Keratinocyte (primary cell): ENCODE results near the gene SMCR8. TPM values are rescaled to one million over a fixed set of nuclear protein-coding genes. Genes with fewer than 3 reads are reported as not detected.

Source experiments
- DNase-seq: peaks from one replicate; pipeline ENCODE4 v3.0.0-alpha.2; 2011; ENCODE audit warnings: low read depth, missing footprints, low spot score
- FAIRE-seq: peaks from 2 replicates; lab custom pipeline; 2011; peaks lifted over from hg19 to GRCh38; lab: Jason Lieb, UNC
- H2AFZ ChIP-seq: 2 replicates; pipeline ENCODE4 v1.6.0; 2012; ENCODE audit warnings: low read length, control low read depth, inconsistent platforms; ENCODE audit not compliant: control insufficient read depth
- H3K27ac ChIP-seq: 2 replicates; pipeline ENCODE4 v1.5.1; 2011; ENCODE audit warnings: low read length; ENCODE audit not compliant: control insufficient read depth, insufficient read depth
- H3K27me3 ChIP-seq: 3 replicates; pipeline ENCODE4 v1.6.0; 2011; ENCODE audit warnings: low read length; ENCODE audit not compliant: control insufficient read depth, insufficient read depth; ENCODE audit errors: extremely low read depth
- H3K36me3 ChIP-seq, 2 experiments: 2 replicates in 1 of 2; 3 replicates in 1 of 2; pipeline ENCODE4 v1.5.1; 2011; ENCODE audit warnings: low read length in 2 of 2, mild to moderate bottlenecking in 1 of 2; ENCODE audit not compliant: control insufficient read depth in 2 of 2, insufficient read depth in 2 of 2; ENCODE audit errors: extremely low read depth in 1 of 2
- H3K4me1 ChIP-seq: 3 replicates; pipeline ENCODE4 v1.5.1; 2011; ENCODE audit warnings: low read length; ENCODE audit not compliant: control insufficient read depth, insufficient read depth; ENCODE audit errors: extremely low read depth
- H3K4me2 ChIP-seq: 3 replicates; pipeline ENCODE4 v1.6.0; 2011; ENCODE audit warnings: low read depth, low read length; ENCODE audit not compliant: control insufficient read depth, insufficient read depth; ENCODE audit errors: extremely low read depth
- H3K4me3 ChIP-seq, 3 experiments: fragments of 200-600 bp in 1 of 3; sonication (generic) in 1 of 3; 2 replicates in 2 of 3; 3 replicates in 1 of 3; pipeline ENCODE4 v1.5.1; 2011 to 2016; ENCODE audit warnings: low read length in 3 of 3, mild to moderate bottlenecking in 3 of 3, control low read depth in 2 of 3, inconsistent platforms in 1 of 3, low read depth in 1 of 3, mixed read lengths in 1 of 3, mixed run types in 1 of 3, moderate library complexity in 1 of 3; ENCODE audit not compliant: control insufficient read depth in 2 of 3, insufficient read depth in 2 of 3; ENCODE audit errors: extremely low read depth in 1 of 3
- H3K79me2 ChIP-seq: 2 replicates; pipeline ENCODE4 v1.6.0; 2012; ENCODE audit warnings: low read length; ENCODE audit not compliant: control insufficient read depth, insufficient read depth
- H3K9ac ChIP-seq: 3 replicates; pipeline ENCODE4 v1.6.0; 2011; ENCODE audit warnings: low read length; ENCODE audit not compliant: control insufficient read depth, insufficient read depth; ENCODE audit errors: extremely low read depth
- H3K9me1 ChIP-seq: 3 replicates; pipeline ENCODE4 v1.6.0; 2011; ENCODE audit warnings: low read length; ENCODE audit not compliant: control insufficient read depth, insufficient read depth; ENCODE audit errors: extremely low read depth
- H3K9me3 ChIP-seq: 2 replicates; pipeline ENCODE4 v1.5.1; 2012; ENCODE audit warnings: low read depth, low read length; ENCODE audit not compliant: control insufficient read depth
- H4K20me1 ChIP-seq: 3 replicates; pipeline ENCODE4 v1.6.0; 2011; ENCODE audit warnings: low read length; ENCODE audit not compliant: control insufficient read depth, insufficient read depth; ENCODE audit errors: extremely low read depth
- EZH2 ChIP-seq: IDR thresholded peaks from one replicate; pipeline ENCODE4 v1.6.1; 2012; ENCODE audit warnings: inconsistent platforms, mild to moderate bottlenecking, low read length, moderate library complexity
- dilution Hi-C: fragments of 300-500 bp; cut with MboI; formaldehyde crosslinking; loops from one replicate; pipeline ENCODE4 v1.7.0; 2020; ENCODE audit warnings: low sequenced_read_pairs; ENCODE audit not compliant: extremely low pct_ligation_motif_present
- polyA plus RNA-seq, 5 experiments: library from polyadenylated mRNA; depleted of rRNA in 3 of 5; stranded (reverse) in 3 of 5; stranded (forward) in 1 of 5; unstranded in 1 of 5; fragments of >200 nt; gene quantifications; 1 replicate in 1 of 5; 2 replicates in 3 of 5; 3 replicates in 1 of 5; pipeline versions ENCODE4 v1.2.1 to v1.2.3, GENCODE V29; 2011 to 2012; ENCODE audit warnings: missing spikeins in 2 of 5, low read depth in 1 of 5, low replicate concordance in 1 of 5
- TF ChIP-seq, protein P1 (sequence below), 3 experiments: IDR thresholded peaks in 1 of 3; conservative IDR thresholded peaks in 1 of 3; optimal IDR thresholded peaks in 1 of 3; 2 replicates in 2 of 3; 3 replicates in 1 of 3; pipeline versions ENCODE3 to v1.5.1; 2011; ENCODE audit warnings: low read length in 3 of 3, mild to moderate bottlenecking in 3 of 3, moderate library complexity in 2 of 3, control low read depth in 1 of 3, inconsistent platforms in 1 of 3; ENCODE audit not compliant: insufficient read depth in 2 of 3; ENCODE audit errors: extremely low read depth in 1 of 3

Gene SMCR8
- polyA plus RNA-seq, 1 donor (not counting 4 experiments of a cell fraction or from before 2014, with no cell fraction given): 7.8 TPM

DNA sequence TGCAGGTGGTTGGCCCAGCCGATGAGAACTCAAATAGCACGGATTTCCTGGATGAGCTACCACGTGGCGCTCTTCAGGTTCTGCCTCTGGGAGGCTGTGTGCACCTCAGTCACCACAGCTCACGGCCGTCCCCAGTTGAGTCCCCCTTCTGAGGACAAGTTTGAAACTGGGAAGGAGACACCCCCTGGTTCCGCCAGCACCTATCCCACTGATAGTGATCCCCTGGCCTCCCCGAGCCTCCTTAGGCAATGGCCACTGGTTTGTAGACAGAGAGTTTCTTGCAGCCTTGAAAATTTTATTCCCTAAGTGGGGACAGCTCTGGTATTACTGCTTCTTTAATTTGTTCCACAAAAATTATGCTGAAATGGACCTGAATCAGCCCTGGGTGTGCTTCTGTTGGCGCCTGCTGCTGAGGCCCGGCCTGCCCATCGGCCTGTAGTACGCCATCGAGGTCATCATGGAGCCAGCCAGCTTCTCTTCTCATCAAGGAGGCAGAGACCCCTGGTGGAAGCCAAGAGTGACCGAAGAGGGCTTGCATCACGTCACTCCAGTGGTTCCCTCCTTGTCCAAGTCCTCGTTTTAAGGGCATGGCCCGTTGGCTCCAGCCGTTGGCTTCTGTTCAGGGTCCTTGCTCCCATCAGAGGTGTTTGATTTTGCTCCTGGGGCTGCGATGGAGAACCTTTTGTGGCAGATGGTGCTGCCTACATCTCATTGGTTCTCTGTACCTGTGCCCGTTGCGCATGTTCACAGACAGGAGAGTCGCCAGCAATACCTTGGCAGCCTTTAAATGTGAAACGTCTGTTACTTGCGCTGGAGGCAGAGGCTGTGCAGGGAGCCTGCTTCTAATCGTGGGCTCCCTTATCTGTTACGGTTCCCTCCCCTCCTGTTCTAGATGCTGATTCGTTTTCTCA lies 9.3 kb downstream of the SMCR8 start:
- Histone ChIP-seq H3K4me3 (no peak overlapping the region), H3K27me3 (no peaks in the 10 kb centered on the region), H3K9me3 (no peaks in the 10 kb centered on the region), H3K9me1 (no peaks in the 10 kb centered on the region), H4K20me1 (peaks cover 8% of the 10 kb centered on the region), H2AFZ (no peak overlapping the region), H3K4me1 (peaks cover 2% of the 10 kb centered on the region), H3K36me3 (peaks cover 29 to 32% of the 10 kb centered on the region in 2 experiments), H3K9ac (no peak overlapping the region), H3K27ac (no peak overlapping the region), H3K4me2 (no peak overlapping the region), H3K79me2 (peaks cover 17% of the 10 kb centered on the region)
- dilution Hi-C loops: no loop called here
- DNase-seq: no peak
- no peak for FAIRE-seq
- no peak for TF ChIP-seq EZH2

DNA sequence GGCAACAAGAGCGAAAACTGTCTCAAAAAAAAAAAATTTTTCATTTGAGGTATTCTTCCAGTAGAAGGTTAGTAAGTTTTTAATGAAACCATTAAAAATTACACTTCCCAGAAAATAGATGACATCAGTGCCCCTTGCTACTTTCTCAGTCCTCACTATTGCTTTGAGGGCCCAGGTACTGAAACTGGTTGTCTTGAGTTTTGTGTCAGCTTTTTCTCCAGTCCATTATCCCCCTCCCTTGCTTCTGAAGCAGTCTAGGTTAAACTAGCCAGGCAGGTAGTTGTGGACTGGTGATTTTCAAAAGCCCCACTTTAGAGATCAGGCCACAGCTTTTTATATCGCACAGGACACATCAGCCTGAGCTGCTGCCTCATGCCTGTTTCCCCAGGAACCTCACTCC lies 10.9 kb downstream of the SMCR8 start:
- no peak for DNase-seq
- FAIRE-seq: no peak
- Histone ChIP-seq H3K4me1 (no peaks in the 10 kb centered on the region), H4K20me1 (no peaks in the 10 kb centered on the region), H3K9ac (no peak overlapping the region), H2AFZ (no peak overlapping the region), H3K27ac (no peak overlapping the region), H3K9me3 (no peaks in the 10 kb centered on the region), H3K79me2 (peaks cover 1% of the 10 kb centered on the region), H3K27me3 (no peaks in the 10 kb centered on the region), H3K9me1 (no peaks in the 10 kb centered on the region), H3K36me3 (peaks cover 26 to 29% of the 10 kb centered on the region in 2 experiments), H3K4me3 (no peak overlapping the region), H3K4me2 (no peak overlapping the region)
- dilution Hi-C loops: no loop called here
- TF ChIP-seq, protein P1, sequence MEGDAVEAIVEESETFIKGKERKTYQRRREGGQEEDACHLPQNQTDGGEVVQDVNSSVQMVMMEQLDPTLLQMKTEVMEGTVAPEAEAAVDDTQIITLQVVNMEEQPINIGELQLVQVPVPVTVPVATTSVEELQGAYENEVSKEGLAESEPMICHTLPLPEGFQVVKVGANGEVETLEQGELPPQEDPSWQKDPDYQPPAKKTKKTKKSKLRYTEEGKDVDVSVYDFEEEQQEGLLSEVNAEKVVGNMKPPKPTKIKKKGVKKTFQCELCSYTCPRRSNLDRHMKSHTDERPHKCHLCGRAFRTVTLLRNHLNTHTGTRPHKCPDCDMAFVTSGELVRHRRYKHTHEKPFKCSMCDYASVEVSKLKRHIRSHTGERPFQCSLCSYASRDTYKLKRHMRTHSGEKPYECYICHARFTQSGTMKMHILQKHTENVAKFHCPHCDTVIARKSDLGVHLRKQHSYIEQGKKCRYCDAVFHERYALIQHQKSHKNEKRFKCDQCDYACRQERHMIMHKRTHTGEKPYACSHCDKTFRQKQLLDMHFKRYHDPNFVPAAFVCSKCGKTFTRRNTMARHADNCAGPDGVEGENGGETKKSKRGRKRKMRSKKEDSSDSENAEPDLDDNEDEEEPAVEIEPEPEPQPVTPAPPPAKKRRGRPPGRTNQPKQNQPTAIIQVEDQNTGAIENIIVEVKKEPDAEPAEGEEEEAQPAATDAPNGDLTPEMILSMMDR (optimal IDR thresholded peaks at IDR 0.05 in 1 of 3, IDR thresholded peaks at IDR 0.05 in 1 of 3, conservative IDR thresholded peaks at IDR 0.05 in 1 of 3; ENCODE audit: extremely low read depth in 1 of 3, insufficient read depth in 2 of 3, low read length in 3 of 3): no peak
- no peak for TF ChIP-seq EZH2
